HPDE6-E6E7 (cell line): ENCODE data around the gene NOXO1.
"Not testable (repeated sequence)": the region's sequence is repeated elsewhere in the genome, so short reads cannot be mapped to it uniquely, and the experiment has no call there.

Experiments
- DNase-seq: peaks from one replicate; pipeline ENCODE4 v3.0.0; 2011; ENCODE audit warnings: missing footprints; ENCODE audit errors: extremely low spot score

Gene NOXO1

DNA sequence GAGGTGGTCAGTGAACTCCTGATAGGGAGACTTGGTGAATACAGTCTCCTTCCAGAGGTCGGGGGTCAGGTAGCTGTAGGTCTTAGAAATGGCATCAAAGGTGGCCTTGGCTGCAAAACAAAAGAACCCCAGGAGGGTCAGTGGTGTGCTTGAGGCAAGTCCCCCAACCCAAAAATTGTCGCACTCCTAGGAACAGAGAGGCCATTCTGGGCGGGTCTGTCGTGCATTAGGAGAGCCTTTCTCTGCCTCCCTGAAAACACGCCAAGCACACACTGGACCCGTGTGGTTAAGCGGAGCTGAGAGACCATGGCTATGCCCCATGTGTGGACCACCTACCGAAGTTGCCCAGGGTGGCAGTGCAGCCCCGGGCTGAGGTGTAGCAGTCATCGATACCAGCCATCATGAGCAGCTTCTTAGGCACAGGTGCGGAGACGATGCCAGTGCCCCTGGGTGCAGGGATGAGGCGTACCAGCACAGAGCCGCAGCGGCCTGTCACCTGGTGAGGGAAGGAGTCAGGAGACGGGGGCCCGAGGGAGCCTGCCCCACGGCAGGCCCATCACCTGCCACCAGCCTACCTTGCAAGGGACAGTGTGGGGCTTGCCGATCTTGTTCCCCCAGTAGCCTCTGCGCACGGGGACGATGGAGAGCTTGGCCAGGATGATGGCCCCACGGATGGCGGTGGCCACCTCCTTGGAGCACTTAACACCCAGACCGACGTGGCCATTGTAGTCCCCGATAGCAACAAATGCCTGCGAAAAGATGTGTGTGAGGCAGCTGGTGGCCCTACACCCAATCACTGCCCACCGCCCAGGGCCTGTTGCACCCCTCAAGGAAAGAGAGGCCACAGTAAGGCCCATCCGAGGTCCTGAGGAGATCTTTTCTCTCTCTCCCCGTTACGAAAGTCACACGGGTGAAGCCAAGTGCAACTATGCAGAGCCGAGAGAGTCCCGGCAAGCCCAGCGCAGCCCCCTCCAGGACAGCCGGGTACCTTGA lies 18.8 kb downstream of the NOXO1 start:
- not testable (repeated sequence) for DNase-seq

DNA sequence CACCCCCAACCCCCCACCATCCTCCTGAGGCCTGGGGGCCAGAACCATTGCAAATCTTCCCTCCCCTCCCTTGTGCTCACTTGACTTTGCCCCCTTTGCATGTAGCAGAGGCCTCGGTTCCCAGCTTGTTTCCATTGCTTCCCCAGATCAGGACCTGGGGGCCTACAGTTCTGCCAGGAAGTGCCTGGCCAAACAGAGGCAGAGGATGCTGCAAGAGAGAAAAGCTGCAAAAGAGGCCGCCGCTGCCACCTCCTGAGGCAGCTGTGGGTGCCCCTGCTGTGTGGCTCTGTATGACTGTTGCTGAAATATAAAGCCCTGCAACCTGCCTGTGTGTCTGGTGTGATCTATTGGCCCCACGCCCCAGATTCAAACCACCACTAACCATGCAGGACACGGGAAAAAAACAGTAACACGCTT lies 19.6 kb downstream of the NOXO1 start:
- no peak for DNase-seq

- DNase-seq = no peak
Measured at GRCh38 chr16:1960665-1961630, 20.3 kb downstream of the NOXO1 start.

DNA sequence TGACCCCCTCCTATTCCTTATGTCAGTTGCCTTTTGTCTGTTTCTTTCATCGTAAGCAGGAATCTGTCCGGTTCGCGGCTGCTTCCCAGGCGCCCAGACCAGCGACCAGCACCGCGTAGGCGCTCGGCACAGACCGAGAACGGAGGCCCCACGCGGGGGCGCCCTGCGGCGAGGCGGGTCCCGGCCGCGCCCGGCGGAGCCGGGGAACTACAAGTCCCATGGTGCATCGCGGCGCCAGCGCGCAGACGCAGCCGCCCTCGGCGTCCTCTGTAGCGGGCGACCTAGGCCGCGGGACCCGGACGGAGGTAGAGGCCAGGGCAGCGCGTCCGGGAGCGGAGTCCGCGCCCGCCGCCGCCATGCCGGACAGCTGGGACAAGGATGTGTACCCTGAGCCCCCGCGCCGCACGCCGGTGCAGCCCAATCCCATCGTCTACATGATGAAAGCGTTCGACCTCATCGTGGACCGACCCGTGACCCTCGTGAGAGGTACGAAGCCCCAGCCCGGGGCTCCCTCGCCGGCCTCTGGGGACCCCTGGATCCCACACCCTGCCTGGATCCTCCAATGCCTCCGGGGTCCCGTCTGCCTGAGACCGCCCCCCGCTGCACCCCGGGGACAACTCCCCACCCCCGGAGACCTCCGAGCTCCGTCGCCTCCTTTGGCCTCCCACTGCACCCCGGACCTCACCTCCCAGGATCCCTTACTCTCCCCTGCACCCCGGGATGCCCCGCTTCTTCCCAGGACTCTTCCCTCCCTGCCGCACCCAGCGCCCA lies 21.8 kb downstream of the NOXO1 start, which contains the start of gene NDUFB10:
Gene NDUFB10 (plus strand): TSS at position 270 of the 771 bp plus-strand sequence. CDS start 87 bp downstream, at position 357.
- DNase-seq = peak; percentile 69

GRCh38 chr16:1958715-1959268 lies 22.5 kb downstream of the NOXO1 start:
- DNase-seq = no peak

- DNase-seq = not testable (repeated sequence)
Measured at GRCh38 chr16:1958143-1958491, 23.2 kb downstream of the NOXO1 start.

DNA sequence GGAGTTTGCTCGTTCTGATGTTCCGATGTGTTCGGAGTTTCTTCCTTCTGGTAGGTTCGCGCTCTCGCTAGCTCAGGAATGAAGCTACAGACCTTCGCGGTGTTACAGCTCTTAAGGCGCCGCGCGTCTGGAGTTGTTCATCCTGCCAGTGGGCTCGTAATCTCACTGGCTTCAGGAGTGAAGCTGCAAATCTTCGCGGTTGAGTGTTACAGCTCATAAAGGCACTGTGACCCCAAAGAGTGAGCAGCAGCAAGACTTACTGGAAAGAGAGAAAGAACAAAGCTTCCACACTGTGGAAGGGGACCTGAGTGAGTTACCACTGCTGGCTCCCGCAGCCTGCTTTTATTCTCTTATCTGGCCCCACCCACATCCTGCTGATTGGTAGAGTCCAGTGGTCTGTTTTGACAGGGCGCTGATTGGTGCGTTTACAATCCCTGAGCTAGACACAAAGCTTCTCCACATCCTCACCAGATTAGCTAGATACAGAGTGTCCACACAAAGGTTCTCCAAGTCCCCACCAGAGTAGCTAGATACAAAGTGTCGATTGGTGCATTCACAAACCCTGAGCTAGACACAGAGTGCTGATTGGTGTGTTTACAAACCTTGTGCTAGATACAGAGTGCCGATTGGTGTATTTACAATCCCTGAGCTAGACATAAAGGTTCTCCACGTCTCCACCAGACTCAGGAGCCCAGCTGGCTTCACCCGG lies 23.7 kb downstream of the NOXO1 start:
- not testable (repeated sequence) for DNase-seq

DNA sequence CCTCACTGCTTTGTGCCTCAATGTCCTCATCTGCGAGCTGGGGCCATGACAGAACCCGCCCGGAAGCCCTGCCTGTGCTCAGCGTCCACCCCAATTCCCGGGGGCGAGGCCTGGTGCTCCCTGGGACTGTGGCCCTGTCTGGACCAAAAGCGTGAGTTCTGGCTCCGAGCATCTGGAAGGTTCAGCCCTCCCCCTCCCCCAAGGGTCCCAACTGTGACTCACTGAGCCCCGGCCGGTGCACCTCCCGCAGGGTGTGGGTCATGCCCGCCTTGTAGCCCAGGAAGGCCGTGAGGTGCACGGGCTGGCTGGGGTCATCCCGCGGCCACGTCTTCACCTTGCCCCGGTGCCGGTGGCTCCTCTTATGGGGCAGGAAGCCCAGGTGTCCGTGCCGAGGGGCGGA lies 27.5 kb downstream of the NOXO1 start:
- DNase-seq = no peak

GRCh38 chr16:1950559-1950958 lies 30.7 kb downstream of the NOXO1 start:
- no peak for DNase-seq

GRCh38 chr16:1950047-1950446 lies 31.2 kb downstream of the NOXO1 start:
- no peak for DNase-seq

- no peak for DNase-seq
Measured at GRCh38 chr16:1949507-1949906, 31.8 kb downstream of the NOXO1 start.

DNA sequence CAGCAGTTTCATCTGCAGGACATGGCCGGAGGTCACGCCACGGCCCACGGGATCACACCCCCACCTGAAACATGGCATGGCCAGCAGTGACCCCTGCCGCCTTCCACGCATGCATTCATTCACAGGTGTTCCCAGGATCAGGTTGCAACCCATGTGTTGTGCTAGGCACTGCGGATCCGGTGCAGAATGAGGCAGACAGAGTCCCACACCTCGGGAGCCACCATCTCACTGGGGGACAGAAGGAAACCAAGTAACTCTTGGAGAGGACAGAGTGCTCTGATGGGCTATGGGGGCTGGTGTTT lies 33.9 kb downstream of the NOXO1 start:
- DNase-seq = no peak

DNA sequence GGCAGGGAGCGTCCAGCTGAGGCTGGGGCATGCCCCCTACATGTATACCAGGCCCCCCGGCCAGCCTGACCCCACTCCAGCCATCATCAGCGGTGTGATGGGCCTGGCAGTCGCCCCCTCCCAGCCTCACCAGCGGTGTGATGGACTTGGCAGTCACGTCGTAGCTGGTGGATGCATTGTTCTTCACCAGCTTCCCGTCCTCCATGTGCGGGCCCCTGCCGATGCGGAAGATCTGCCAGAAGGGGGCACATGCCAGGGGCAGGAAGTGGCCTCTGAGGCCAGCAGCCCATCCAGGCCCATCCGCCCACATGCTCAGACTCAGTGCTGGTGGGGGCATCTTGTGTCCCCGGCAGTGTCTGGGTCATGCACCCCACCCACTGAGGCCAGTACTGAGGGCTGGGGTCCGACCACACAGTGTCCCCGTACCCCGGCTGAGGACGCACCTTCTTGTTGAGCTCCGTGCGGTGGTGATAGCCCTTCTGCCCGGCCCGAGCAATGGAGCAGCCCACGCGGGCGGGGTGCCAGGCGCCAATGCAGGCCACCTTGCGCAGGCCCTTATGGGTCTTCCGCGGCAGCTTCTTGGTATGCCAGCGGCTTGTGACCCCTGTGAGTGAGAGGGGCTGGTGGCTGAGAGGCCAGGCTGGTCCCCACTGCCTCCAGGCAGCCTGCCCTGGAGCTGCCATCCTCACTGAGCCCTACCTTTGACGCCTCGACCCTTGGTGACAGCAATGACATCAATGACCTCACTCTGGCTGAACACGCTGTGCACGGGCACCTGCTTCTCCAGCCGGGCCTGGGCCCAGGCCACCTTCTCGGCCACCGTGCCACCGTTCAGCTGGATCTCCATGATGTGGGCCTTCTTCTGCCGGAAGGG lies 34.5 kb downstream of the NOXO1 start:
- no peak for DNase-seq

- DNase-seq = no peak
Measured at GRCh38 chr16:1945559-1946391, 35.5 kb downstream of the NOXO1 start.

GRCh38 chr16:1944612-1945199 lies 36.6 kb downstream of the NOXO1 start:
- no peak for DNase-seq

- peak; percentile 96 for DNase-seq
Measured at GRCh38 chr16:1942810-1943726, 38.2 kb downstream of the NOXO1 start, which contains the start of gene MSRB1. TSS of gene MSRB1 (minus strand) at chr16:1943199. CDS start at chr16:1943156, 43 bp downstream.
